DLD1 (cell line): Measurements from ENCODE around the gene SPATA25.

ENCODE experiments used
- in situ Hi-C: cut with HindIII; loops from 2 replicates; pipeline ENCODE4 v1.10.0; 2017; ENCODE audit warnings: low sequenced_read_pairs

Gene SPATA25

GRCh38 chr20:45887346-45887715, at the start of gene SPATA25:
Gene SPATA25, minus strand, starts transcription at chr20:45887622. Its CDS starts 32 bp downstream, at chr20:45887590.
- in situ Hi-C loops: no loop called here

- in situ Hi-C loops: loop anchor here (25.0 kb wide), 1 partner anchor 123 kb away; the partner anchor contains the start of gene UBE2C
Observed at GRCh38 chr20:45935416-45936046, 48.1 kb upstream of the SPATA25 start.

GRCh38 chr20:45934586-45935415, 47.4 kb upstream of the SPATA25 start, which contains the start of gene PCIF1:
Gene PCIF1, plus strand, starts transcription at chr20:45934683. Its CDS starts 4,317 bp downstream, at chr20:45939000.
- in situ Hi-C loops: loop anchor here (25.0 kb wide), 1 partner anchor 122 kb away; the partner anchor contains the start of gene UBE2C

- in situ Hi-C loops: loop anchor here (25.0 kb wide), 1 partner anchor 122 kb away; the partner anchor contains the start of gene UBE2C
Observed at GRCh38 chr20:45934046-45934585, 46.7 kb upstream of the SPATA25 start.

GRCh38 chr20:45933266-45934045, 46.0 kb upstream of the SPATA25 start:
- in situ Hi-C loops: loop anchor here (25.0 kb wide), 1 partner anchor 121 kb away; the partner anchor contains the start of gene UBE2C

- in situ Hi-C loops: loop anchor here (25.0 kb wide), 1 partner anchor 119 kb away; the partner anchor contains the start of gene UBE2C
Observed at GRCh38 chr20:45931680-45932079, 44.3 kb upstream of the SPATA25 start.

- in situ Hi-C loops: loop anchor here (25.0 kb wide), 1 partner anchor 115 kb away; the partner anchor contains the start of gene UBE2C
Observed at GRCh38 chr20:45927071-45927878, 39.9 kb upstream of the SPATA25 start.

- in situ Hi-C loops: loop anchor here (25.0 kb wide), 1 partner anchor 114 kb away; the partner anchor contains the start of gene UBE2C
Observed at GRCh38 chr20:45926731-45927070, 39.3 kb upstream of the SPATA25 start.

- in situ Hi-C loops: loop anchor here (25.0 kb wide), 1 partner anchor 114 kb away; the partner anchor contains the start of gene UBE2C
Observed at GRCh38 chr20:45925821-45926506, 38.5 kb upstream of the SPATA25 start.

- in situ Hi-C loops: loop anchor here (25.0 kb wide), 1 partner anchor 112 kb away; the partner anchor contains the start of gene UBE2C
Observed at GRCh38 chr20:45924391-45925261, 37.2 kb upstream of the SPATA25 start.

- in situ Hi-C loops: no loop called here
Observed at GRCh38 chr20:45921337-45922189, 34.1 kb upstream of the SPATA25 start.

GRCh38 chr20:45920462-45921336, 33.3 kb upstream of the SPATA25 start:
- in situ Hi-C loops: no loop called here

- in situ Hi-C loops: no loop called here
Observed at GRCh38 chr20:45919542-45920399, 32.3 kb upstream of the SPATA25 start.

GRCh38 chr20:45918779-45919537, 31.5 kb upstream of the SPATA25 start:
- in situ Hi-C loops: no loop called here
